A549 (cell line): ENCODE measurements around the gene IL10. TPM values are rescaled to one million over a fixed set of nuclear protein-coding genes. Genes with fewer than 3 reads are reported as not detected.

ENCODE experiments used
- ATAC-seq, 2 experiments: fragments of 200-7000 bp in 1 of 2; fragments of >200 bp in 1 of 2; cut with Nextera tagmentation in 1 of 2; cut with Tn5 transposase in 1 of 2; 3 replicates each; pipeline versions ENCODE4 v1.8.0 to v1.9.1; 2018 to 2020; ENCODE audit warnings: mild to moderate bottlenecking in 1 of 2, moderate library complexity in 1 of 2
- CTCF ChIA-PET: fragments of 300-600 bp; sonication (Branson Sonifier 250); formaldehyde crosslinking; extraction: SDS; loops from one replicate; lab custom pipeline; 2021; ENCODE audit warnings: antibody characterized with exemption, inconsistent platforms; lab: Yijun Ruan, JAX
- POLR2A ChIA-PET: fragments of 350-600 bp; formaldehyde crosslinking; extraction: SDS; loops from one replicate; lab custom pipeline; 2021; ENCODE audit warnings: antibody characterized with exemption, inconsistent platforms; lab: Yijun Ruan, JAX
- DNase-seq, 2 experiments: peaks; one replicate each; pipeline versions ENCODE4 v3.0.0 to v3.0.0-alpha.2; 2011 to 2016; ENCODE audit warnings: low read depth in 1 of 2, low spot score in 1 of 2
- FAIRE-seq: peaks from 2 replicates; lab custom pipeline; 2011; peaks lifted over from hg19 to GRCh38; lab: Jason Lieb, UNC
- H3K27ac ChIP-seq, 2 experiments: fragments of >200 bp; sonication (Bioruptor Twin); formaldehyde crosslinking; 3 replicates each; pipeline ENCODE4 v1.5.1; 2016 to 2017
- H3K4me1 ChIP-seq: fragments of >200 bp; sonication (Bioruptor Twin); formaldehyde crosslinking; 3 replicates; pipeline ENCODE4 v1.6.1; 2016
- H3K4me2 ChIP-seq: fragments of >200 bp; sonication (Bioruptor Twin); formaldehyde crosslinking; 3 replicates; pipeline ENCODE4 v1.6.1; 2016
- H3K4me3 ChIP-seq: fragments of >200 bp; sonication (Bioruptor Twin); formaldehyde crosslinking; 3 replicates; pipeline ENCODE4 v1.5.1; 2016
- H3K9me3 ChIP-seq: fragments of >200 bp; sonication (Bioruptor Twin); formaldehyde crosslinking; 3 replicates; pipeline ENCODE4 v1.6.1; 2016
- CBX2 ChIP-seq: fragments of 200-600 bp; sonication (generic); IDR thresholded peaks from 2 replicates; pipeline ENCODE4 v1.6.1; 2016; ENCODE audit warnings: low read depth, mild to moderate bottlenecking, borderline replicate concordance
- CBX8 ChIP-seq: fragments of 200-600 bp; sonication (generic); IDR thresholded peaks from 2 replicates; pipeline ENCODE4 v1.6.1; 2016
- CEBPB ChIP-seq, 2 experiments: fragments of >200 bp in 1 of 2; sonication (Bioruptor Twin) in 1 of 2; formaldehyde crosslinking in 1 of 2; IDR thresholded peaks; 2 replicates each; pipeline ENCODE4 v1.6.1; 2012 to 2016
- CHD2 ChIP-seq: fragments of 150-350 bp; IDR thresholded peaks from 2 replicates; pipeline ENCODE4 v1.6.1; 2014; ENCODE audit warnings: low read length; ENCODE audit not compliant: partially characterized antibody
- EHF ChIP-seq: fragments of 250-450 bp; sonication (Bioruptor Pico); IDR thresholded peaks from 2 replicates; pipeline ENCODE4 v1.5.0; 2020; ENCODE audit warnings: mild to moderate bottlenecking
- FOXS1 ChIP-seq: fragments of 250-450 bp; sonication (Bioruptor Pico); IDR thresholded peaks from 2 replicates; pipeline ENCODE4 v1.5.0; 2020; ENCODE audit warnings: mild to moderate bottlenecking, moderate library complexity
- HEYL ChIP-seq: fragments of 250-450 bp; sonication (Bioruptor Pico); IDR thresholded peaks from 2 replicates; pipeline ENCODE4 v1.8.0; 2021; ENCODE audit warnings: mild to moderate bottlenecking, moderate library complexity
- HOXB13 ChIP-seq: fragments of 250-450 bp; sonication (Bioruptor Pico); IDR thresholded peaks from 2 replicates; pipeline ENCODE4 v1.5.0; 2020; ENCODE audit warnings: low read depth, mild to moderate bottlenecking, moderate library complexity
- JUNB ChIP-seq: fragments of >200 bp; sonication (Bioruptor Twin); formaldehyde crosslinking; IDR thresholded peaks from 2 replicates; pipeline ENCODE4 v1.6.1; 2016
- KDM1A ChIP-seq: fragments of 200-600 bp; sonication (generic); IDR thresholded peaks from 2 replicates; pipeline ENCODE4 v1.6.1; 2016; ENCODE audit warnings: low read depth, mild to moderate bottlenecking
- KDM5A ChIP-seq: fragments of 200-600 bp; sonication (generic); IDR thresholded peaks from 2 replicates; pipeline ENCODE4 v1.6.1; 2016; ENCODE audit warnings: antibody characterized with exemption, mild to moderate bottlenecking
- NFE2L2 ChIP-seq: fragments of 150-350 bp; conservative IDR thresholded peaks from 2 replicates; pipeline ENCODE4 v1.6.1; 2014; ENCODE audit warnings: low read length
- POLR2A ChIP-seq: IDR thresholded peaks from 2 replicates; pipeline ENCODE4 v1.6.1; 2012; ENCODE audit warnings: mild to moderate bottlenecking, low read length
- POLR2AphosphoS2 ChIP-seq: conservative IDR thresholded peaks from 2 replicates; pipeline ENCODE4 v1.6.1; 2012; ENCODE audit warnings: low read length, improper control_type of control experiment, inconsistent platforms
- RAD21 ChIP-seq, 2 experiments: fragments of >200 bp in 1 of 2; sonication (Bioruptor Twin) in 1 of 2; formaldehyde crosslinking in 1 of 2; IDR thresholded peaks in 1 of 2; conservative IDR thresholded peaks in 1 of 2; 2 replicates in 1 of 2; 3 replicates in 1 of 2; pipeline ENCODE4 v1.6.1; 2012 to 2018; ENCODE audit warnings: inconsistent platforms in 1 of 2
- SREBF2 ChIP-seq: fragments of 450-650 bp; IDR thresholded peaks from 2 replicates; pipeline ENCODE4 v1.6.1; 2014; ENCODE audit warnings: mild to moderate bottlenecking, moderate library complexity
- WGBS: methylation state at CpG from one replicate; pipeline ENCODE4 v1.1.6; 2017; ENCODE audit errors: missing lambda C conversion rate; 5-methylcytosine and 5-hydroxymethylcytosine counted together
- polyA plus RNA-seq, 4 experiments: library from polyadenylated mRNA; depleted of rRNA in 3 of 4; stranded (reverse); fragments of >200 nt; fragmentation: RNase III in 1 of 4; extraction: RNeasy Plus Mini Kit Qiagen cat#74134 plus additional on column Dnase treatment in 1 of 4; gene quantifications; 2 replicates in 3 of 4; 3 replicates in 1 of 4; pipeline ENCODE4 v1.2.3, GENCODE V29; 2011 to 2017
- TF ChIP-seq, protein P1 (sequence below): fragments of >200 bp; sonication (Bioruptor Twin); formaldehyde crosslinking; IDR thresholded peaks from 3 replicates; pipeline ENCODE4 v1.6.1; 2016
- TF ChIP-seq, protein P2 (sequence below): IDR thresholded peaks from 2 replicates; pipeline ENCODE4 v1.6.1; 2012
- TF ChIP-seq, protein P3 (sequence below): IDR thresholded peaks from 2 replicates; pipeline ENCODE4 v1.6.1; 2012
- TF ChIP-seq, protein P4 (sequence below): fragments of 200-600 bp; sonication (generic); IDR thresholded peaks from 2 replicates; pipeline ENCODE4 v1.6.1; 2016; ENCODE audit warnings: antibody characterized with exemption, mild to moderate bottlenecking, moderate library complexity
- TF ChIP-seq, protein P5 (sequence below): fragments of >200 bp; sonication (Bioruptor Twin); formaldehyde crosslinking; IDR thresholded peaks from 3 replicates; pipeline ENCODE4 v1.5.1; 2016

The IL10 gene
- polyA plus RNA-seq, 2 of the 4 experiments (the other 2 are of a cell fraction), result not detected

DNA sequence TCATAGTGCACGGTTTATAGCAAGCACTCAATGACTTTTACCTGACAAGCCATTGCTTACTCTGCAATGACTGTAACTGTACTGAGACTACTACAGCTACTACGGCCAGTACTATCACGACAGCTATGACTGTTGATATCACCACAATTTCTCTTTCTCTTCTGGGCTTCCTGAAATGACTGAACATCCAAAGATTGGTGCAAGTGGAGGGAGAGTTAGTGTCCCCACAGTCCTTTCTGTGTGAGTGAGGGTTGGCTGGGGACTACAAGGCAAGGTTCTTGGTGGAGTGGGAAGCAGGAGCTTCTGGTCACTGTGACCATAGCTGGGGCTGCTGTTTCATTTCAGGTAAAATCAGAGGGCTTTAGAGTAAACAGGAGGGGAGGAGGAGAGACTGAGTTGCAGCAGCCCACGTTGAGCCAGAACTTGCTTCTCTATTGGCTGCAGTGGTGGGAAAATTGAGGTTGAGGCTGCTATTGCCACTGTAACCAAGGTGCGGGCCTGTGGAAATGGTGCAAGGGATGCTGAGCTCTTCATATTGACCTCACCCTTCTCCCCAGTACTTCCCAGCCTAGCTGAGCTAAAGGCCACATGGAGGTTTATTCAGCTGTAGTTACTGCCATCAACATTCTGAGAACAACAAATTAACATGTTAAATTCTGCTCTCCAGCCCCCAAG, 14.1 kb upstream of the IL10 start (continued):
- TF ChIP-seq, protein P1, sequence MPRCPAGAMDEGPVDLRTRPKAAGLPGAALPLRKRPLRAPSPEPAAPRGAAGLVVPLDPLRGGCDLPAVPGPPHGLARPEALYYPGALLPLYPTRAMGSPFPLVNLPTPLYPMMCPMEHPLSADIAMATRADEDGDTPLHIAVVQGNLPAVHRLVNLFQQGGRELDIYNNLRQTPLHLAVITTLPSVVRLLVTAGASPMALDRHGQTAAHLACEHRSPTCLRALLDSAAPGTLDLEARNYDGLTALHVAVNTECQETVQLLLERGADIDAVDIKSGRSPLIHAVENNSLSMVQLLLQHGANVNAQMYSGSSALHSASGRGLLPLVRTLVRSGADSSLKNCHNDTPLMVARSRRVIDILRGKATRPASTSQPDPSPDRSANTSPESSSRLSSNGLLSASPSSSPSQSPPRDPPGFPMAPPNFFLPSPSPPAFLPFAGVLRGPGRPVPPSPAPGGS, result no peak
- TF ChIP-seq HOXB13 (CRISPR knock-in tag) (no peak), POLR2AphosphoS2 (no peak), JUNB (no peak), RAD21 (conservative IDR thresholded peaks at IDR 0.05 in 1 of 2, IDR thresholded peaks at IDR 0.05 in 1 of 2) (no peak)

DNA sequence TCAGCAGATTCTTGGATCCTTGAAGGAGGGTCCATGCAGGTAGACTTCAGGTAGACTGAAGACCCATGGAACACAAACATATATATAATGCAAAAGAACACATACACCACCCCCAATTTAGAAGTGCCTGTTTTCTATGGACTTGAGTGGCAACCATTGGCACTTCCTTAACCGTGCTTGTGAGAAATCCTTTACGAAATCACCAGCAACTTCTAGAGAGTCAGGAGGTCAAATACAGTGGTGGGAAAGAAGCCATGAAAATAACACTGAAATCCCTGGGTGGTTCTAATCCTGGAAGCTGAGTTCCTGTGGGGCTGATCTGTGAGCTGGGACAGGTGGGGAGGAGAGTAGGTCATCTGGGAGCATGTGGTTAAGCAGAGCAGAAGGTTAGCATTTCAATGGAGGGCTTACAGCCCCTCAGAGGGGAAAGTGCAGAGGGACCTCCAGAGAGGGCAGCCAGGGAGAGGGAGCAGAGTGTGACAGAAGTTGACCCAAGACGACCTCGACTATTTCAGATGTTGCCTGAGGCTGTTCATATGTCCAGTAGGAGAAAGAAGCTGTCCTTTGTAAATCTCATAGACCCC, 13.0 kb upstream of the IL10 start:
- no peak overlapping the region for H3K4me3 ChIP-seq
- no peak for DNase-seq
- WGBS, result 41% methylated on average over 4 of the region's 4 CpGs
- ChIA-PET POLR2A (no interaction called here), CTCF (interaction anchor here (2.6 kb wide), 1 partner anchor 127 kb away, joined by 11 read pairs; no protein-coding TSS in a partner anchor)
- H3K27ac ChIP-seq, result no peak overlapping the region
- no peaks in the 10 kb centered on the region for H3K9me3 ChIP-seq
- H3K4me1 ChIP-seq, result no peaks in the 10 kb centered on the region
- no peak for FAIRE-seq
- TF ChIP-seq HOXB13 (CRISPR knock-in tag), result no peak
- TF ChIP-seq, protein P2, sequence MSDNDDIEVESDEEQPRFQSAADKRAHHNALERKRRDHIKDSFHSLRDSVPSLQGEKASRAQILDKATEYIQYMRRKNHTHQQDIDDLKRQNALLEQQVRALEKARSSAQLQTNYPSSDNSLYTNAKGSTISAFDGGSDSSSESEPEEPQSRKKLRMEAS, result no peak
- TF ChIP-seq, protein P3, sequence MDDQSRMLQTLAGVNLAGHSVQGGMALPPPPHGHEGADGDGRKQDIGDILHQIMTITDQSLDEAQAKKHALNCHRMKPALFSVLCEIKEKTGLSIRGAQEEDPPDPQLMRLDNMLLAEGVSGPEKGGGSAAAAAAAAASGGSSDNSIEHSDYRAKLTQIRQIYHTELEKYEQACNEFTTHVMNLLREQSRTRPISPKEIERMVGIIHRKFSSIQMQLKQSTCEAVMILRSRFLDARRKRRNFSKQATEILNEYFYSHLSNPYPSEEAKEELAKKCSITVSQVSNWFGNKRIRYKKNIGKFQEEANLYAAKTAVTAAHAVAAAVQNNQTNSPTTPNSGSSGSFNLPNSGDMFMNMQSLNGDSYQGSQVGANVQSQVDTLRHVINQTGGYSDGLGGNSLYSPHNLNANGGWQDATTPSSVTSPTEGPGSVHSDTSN, result no peak
- H3K4me2 ChIP-seq, result no peak overlapping the region
- ATAC-seq, result no peak

DNA sequence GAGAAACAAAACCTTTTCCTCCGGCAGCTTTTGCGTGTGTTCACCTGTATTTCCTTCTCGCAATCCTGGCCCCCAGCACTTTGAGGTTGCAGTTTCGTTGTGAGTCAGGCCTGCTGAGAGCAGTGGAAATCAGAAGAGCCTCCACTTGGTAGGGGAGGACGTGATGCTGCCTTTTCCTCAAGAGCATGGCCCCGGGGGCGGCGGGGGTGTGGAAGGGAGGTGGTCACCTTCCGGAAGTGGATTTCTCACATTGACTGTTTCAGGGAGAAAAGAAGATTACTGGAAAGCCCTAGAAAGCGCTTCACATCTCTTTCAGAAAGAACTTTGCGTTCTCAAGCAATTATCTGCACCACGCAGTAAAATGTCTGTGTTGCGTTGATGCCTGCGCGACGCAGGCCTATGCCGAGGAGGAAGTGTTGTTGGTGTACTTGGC, 12.2 kb upstream of the IL10 start:
- ATAC-seq (no peak), DNase-seq (no peak), FAIRE-seq (no peak)
- Histone ChIP-seq H3K4me3 (no peak overlapping the region), H3K9me3 (no peaks in the 10 kb centered on the region), H3K4me2 (no peak overlapping the region), H3K27ac (no peak overlapping the region), H3K4me1 (no peaks in the 10 kb centered on the region)
- POLR2A ChIA-PET, result no interaction called here
- CTCF ChIA-PET, result interaction anchor here (1.2 to 1.6 kb wide), 2 partner anchors 8 to 14 kb away, joined by 3 read pairs; no protein-coding TSS in a partner anchor
- TF ChIP-seq EHF (CRISPR knock-in tag) (no peak), CEBPB (IDR thresholded peaks at IDR 0.05) (no peak), KDM5A (no peak), CHD2 (no peak), CBX2 (no peak)
- 82% methylated on average over 17 of the region's 17 CpGs for WGBS

DNA sequence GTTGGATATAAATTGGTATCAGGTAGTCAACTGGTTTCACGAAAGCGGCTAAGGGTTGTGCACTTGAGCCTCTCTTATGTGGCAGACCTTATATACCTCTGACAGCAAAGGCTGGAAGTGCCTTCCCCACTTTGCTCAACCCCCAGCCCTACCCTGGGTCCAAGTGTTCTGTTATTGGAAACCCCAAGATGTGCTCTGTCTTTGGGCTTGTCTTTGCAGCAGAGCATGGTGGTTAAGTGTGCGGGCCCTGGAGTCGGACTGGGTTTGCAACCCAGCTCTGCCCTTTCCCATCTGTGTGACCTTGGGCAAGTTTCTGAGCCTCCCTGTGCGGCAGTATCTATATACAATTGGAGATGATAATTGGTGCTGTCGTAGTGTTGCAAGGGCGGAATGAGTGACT, 11.2 kb upstream of the IL10 start:
- no peak overlapping the region for H3K27ac ChIP-seq
- no peak overlapping the region for H3K4me3 ChIP-seq
- H3K9me3 ChIP-seq, result no peaks in the 10 kb centered on the region
- CTCF ChIA-PET, result interaction anchor here (1.2 to 1.6 kb wide), 2 partner anchors 7 to 15 kb away, joined by 3 read pairs; no protein-coding TSS in a partner anchor
- 75% methylated on average over 7 of the region's 7 CpGs for WGBS
- FAIRE-seq, result no peak
- H3K4me2 ChIP-seq, result no peak overlapping the region
- POLR2A ChIA-PET, result no interaction called here
- ATAC-seq, result no peak
- DNase-seq, result no peak
- H3K4me1 ChIP-seq, result no peaks in the 10 kb centered on the region
- TF ChIP-seq, protein P1, result no peak
- TF ChIP-seq, protein P4, sequence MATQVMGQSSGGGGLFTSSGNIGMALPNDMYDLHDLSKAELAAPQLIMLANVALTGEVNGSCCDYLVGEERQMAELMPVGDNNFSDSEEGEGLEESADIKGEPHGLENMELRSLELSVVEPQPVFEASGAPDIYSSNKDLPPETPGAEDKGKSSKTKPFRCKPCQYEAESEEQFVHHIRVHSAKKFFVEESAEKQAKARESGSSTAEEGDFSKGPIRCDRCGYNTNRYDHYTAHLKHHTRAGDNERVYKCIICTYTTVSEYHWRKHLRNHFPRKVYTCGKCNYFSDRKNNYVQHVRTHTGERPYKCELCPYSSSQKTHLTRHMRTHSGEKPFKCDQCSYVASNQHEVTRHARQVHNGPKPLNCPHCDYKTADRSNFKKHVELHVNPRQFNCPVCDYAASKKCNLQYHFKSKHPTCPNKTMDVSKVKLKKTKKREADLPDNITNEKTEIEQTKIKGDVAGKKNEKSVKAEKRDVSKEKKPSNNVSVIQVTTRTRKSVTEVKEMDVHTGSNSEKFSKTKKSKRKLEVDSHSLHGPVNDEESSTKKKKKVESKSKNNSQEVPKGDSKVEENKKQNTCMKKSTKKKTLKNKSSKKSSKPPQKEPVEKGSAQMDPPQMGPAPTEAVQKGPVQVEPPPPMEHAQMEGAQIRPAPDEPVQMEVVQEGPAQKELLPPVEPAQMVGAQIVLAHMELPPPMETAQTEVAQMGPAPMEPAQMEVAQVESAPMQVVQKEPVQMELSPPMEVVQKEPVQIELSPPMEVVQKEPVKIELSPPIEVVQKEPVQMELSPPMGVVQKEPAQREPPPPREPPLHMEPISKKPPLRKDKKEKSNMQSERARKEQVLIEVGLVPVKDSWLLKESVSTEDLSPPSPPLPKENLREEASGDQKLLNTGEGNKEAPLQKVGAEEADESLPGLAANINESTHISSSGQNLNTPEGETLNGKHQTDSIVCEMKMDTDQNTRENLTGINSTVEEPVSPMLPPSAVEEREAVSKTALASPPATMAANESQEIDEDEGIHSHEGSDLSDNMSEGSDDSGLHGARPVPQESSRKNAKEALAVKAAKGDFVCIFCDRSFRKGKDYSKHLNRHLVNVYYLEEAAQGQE, result no peak
- no peak for TF ChIP-seq CBX8
- no peak for TF ChIP-seq HOXB13 (CRISPR knock-in tag)
- no peak for TF ChIP-seq FOXS1
- TF ChIP-seq CHD2, result no peak
- TF ChIP-seq POLR2A, result no peak
- no peak for TF ChIP-seq SREBF2
- no peak for TF ChIP-seq HEYL (CRISPR knock-in tag)
- no peak for TF ChIP-seq KDM1A
- TF ChIP-seq, protein P5, sequence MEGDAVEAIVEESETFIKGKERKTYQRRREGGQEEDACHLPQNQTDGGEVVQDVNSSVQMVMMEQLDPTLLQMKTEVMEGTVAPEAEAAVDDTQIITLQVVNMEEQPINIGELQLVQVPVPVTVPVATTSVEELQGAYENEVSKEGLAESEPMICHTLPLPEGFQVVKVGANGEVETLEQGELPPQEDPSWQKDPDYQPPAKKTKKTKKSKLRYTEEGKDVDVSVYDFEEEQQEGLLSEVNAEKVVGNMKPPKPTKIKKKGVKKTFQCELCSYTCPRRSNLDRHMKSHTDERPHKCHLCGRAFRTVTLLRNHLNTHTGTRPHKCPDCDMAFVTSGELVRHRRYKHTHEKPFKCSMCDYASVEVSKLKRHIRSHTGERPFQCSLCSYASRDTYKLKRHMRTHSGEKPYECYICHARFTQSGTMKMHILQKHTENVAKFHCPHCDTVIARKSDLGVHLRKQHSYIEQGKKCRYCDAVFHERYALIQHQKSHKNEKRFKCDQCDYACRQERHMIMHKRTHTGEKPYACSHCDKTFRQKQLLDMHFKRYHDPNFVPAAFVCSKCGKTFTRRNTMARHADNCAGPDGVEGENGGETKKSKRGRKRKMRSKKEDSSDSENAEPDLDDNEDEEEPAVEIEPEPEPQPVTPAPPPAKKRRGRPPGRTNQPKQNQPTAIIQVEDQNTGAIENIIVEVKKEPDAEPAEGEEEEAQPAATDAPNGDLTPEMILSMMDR, result no peak
- no peak for TF ChIP-seq NFE2L2
